ENCODE results near the gene PHKB.
"Not testable (repeated sequence)": the region's sequence is repeated elsewhere in the genome, so short reads cannot be mapped to it uniquely, and the experiment has no call there.

Gene PHKB

GRCh38 chr16:47460711-47461597, at the start of gene PHKB, which contains the start of gene ITFG1:
PHKB (plus strand) TSS chr16:47461331; CDS start chr16:47461351, 20 bp downstream.
ITFG1 (minus strand) TSS chr16:47461063; CDS start chr16:47461045, 18 bp downstream.
- Histone ChIP-seq H3K36me3 (ENCODE audit: control insufficient read depth in 5 of 5, insufficient read depth in 5 of 5, low read length in 5 of 5) (peaks cover 0 to 11% (median 6%) of the 10 kb centered on the region in 5 donors), H3K27ac (ENCODE audit: low read depth, low read length) (peak within 1 kb of the TSS; percentile 95), H3K4me1 (ENCODE audit: control insufficient read depth in 5 of 5, insufficient read depth in 5 of 5, low read length in 5 of 5) (peaks cover 6 to 49% (median 39%) of the 10 kb centered on the region in 5 donors), H3K9ac (ENCODE audit: low read length in 5 of 5) (peak within 1 kb of the TSS; percentile 76 to 99 (median 97)), H3K9me3 (ENCODE audit: control insufficient read depth in 5 of 5, low read length in 5 of 5) (no peaks in the 10 kb centered on the region), H3K27me3 (ENCODE audit: control insufficient read depth in 5 of 5, insufficient read depth in 4 of 5, low read length in 5 of 5) (no peaks in the 10 kb centered on the region), H3K4me3 (ENCODE audit: low read depth in 1 of 5, low read length in 5 of 5) (peak within 1 kb of the TSS; percentile 92 to 99 (median 92))

- H3K9ac ChIP-seq (ENCODE audit: low read length in 5 of 5), result no peak overlapping the region
- H3K27me3 ChIP-seq (ENCODE audit: control insufficient read depth in 5 of 5, insufficient read depth in 4 of 5, low read length in 5 of 5), result no peaks in the 10 kb centered on the region
- no peaks in the 10 kb centered on the region for H3K4me1 ChIP-seq (ENCODE audit: control insufficient read depth in 5 of 5, insufficient read depth in 5 of 5, low read length in 5 of 5)
- no peaks in the 10 kb centered on the region for H3K9me3 ChIP-seq (ENCODE audit: control insufficient read depth in 5 of 5, low read length in 5 of 5)
- peaks cover 2 to 11% (median 6%) of the 10 kb centered on the region in 5 donors for H3K36me3 ChIP-seq (ENCODE audit: control insufficient read depth in 5 of 5, insufficient read depth in 5 of 5, low read length in 5 of 5)
- no peak overlapping the region for H3K27ac ChIP-seq (ENCODE audit: low read depth, low read length)
- no peak overlapping the region for H3K4me3 ChIP-seq (ENCODE audit: low read depth in 1 of 5, low read length in 5 of 5)
Measured at GRCh38 chr16:47413041-47413440, 48.1 kb upstream of the PHKB start.

- H3K27me3 ChIP-seq (ENCODE audit: control insufficient read depth in 5 of 5, insufficient read depth in 4 of 5, low read length in 5 of 5), result no peaks in the 10 kb centered on the region
- H3K9me3 ChIP-seq (ENCODE audit: control insufficient read depth in 5 of 5, low read length in 5 of 5), result no peaks in the 10 kb centered on the region
- H3K4me1 ChIP-seq (ENCODE audit: control insufficient read depth in 5 of 5, insufficient read depth in 5 of 5, low read length in 5 of 5), result no peaks in the 10 kb centered on the region
- no peak overlapping the region for H3K9ac ChIP-seq (ENCODE audit: low read length in 5 of 5)
- no peak overlapping the region for H3K4me3 ChIP-seq (ENCODE audit: low read depth in 1 of 5, low read length in 5 of 5)
- H3K27ac ChIP-seq (ENCODE audit: low read depth, low read length), result no peak overlapping the region
- H3K36me3 ChIP-seq (ENCODE audit: control insufficient read depth in 5 of 5, insufficient read depth in 5 of 5, low read length in 5 of 5), result peaks cover 0 to 16% (median 4%) of the 10 kb centered on the region in 5 donors
Measured at GRCh38 chr16:47416869-47417268, 44.3 kb upstream of the PHKB start.

- Histone ChIP-seq H3K9me3 (ENCODE audit: control insufficient read depth in 5 of 5, low read length in 5 of 5) (no peaks in the 10 kb centered on the region), H3K27ac (ENCODE audit: low read depth, low read length) (no peak overlapping the region), H3K27me3 (ENCODE audit: control insufficient read depth in 5 of 5, insufficient read depth in 4 of 5, low read length in 5 of 5) (no peaks in the 10 kb centered on the region), H3K4me3 (ENCODE audit: low read depth in 1 of 5, low read length in 5 of 5) (no peak overlapping the region), H3K36me3 (ENCODE audit: control insufficient read depth in 5 of 5, insufficient read depth in 5 of 5, low read length in 5 of 5) (peaks cover 16 to 32% (median 25%) of the 10 kb centered on the region in 5 donors), H3K4me1 (ENCODE audit: control insufficient read depth in 5 of 5, insufficient read depth in 5 of 5, low read length in 5 of 5) (peaks cover 0 to 4% (median 0%) of the 10 kb centered on the region in 5 donors), H3K9ac (ENCODE audit: low read length in 5 of 5) (no peak overlapping the region)
Measured at GRCh38 chr16:47424846-47425245, 36.3 kb upstream of the PHKB start.

GRCh38 chr16:47426806-47427205, 34.3 kb upstream of the PHKB start:
- Histone ChIP-seq H3K4me3 (ENCODE audit: low read depth in 1 of 5, low read length in 5 of 5) (no peak overlapping the region), H3K9me3 (ENCODE audit: control insufficient read depth in 5 of 5, low read length in 5 of 5) (no peaks in the 10 kb centered on the region), H3K36me3 (ENCODE audit: control insufficient read depth in 5 of 5, insufficient read depth in 5 of 5, low read length in 5 of 5) (peaks cover 14 to 32% (median 20%) of the 10 kb centered on the region in 5 donors), H3K27ac (ENCODE audit: low read depth, low read length) (no peak overlapping the region), H3K4me1 (ENCODE audit: control insufficient read depth in 5 of 5, insufficient read depth in 5 of 5, low read length in 5 of 5) (peaks cover 0 to 4% (median 0%) of the 10 kb centered on the region in 5 donors), H3K27me3 (ENCODE audit: control insufficient read depth in 5 of 5, insufficient read depth in 4 of 5, low read length in 5 of 5) (no peaks in the 10 kb centered on the region), H3K9ac (ENCODE audit: low read length in 5 of 5) (no peak overlapping the region)

- Histone ChIP-seq H3K4me3 (ENCODE audit: low read depth in 1 of 5, low read length in 5 of 5) (no peak overlapping the region), H3K9me3 (ENCODE audit: control insufficient read depth in 5 of 5, low read length in 5 of 5) (no peaks in the 10 kb centered on the region), H3K9ac (ENCODE audit: low read length in 5 of 5) (no peak overlapping the region)
Measured at GRCh38 chr16:47431960-47432359, 29.2 kb upstream of the PHKB start.

GRCh38 chr16:47434274-47434673, 26.9 kb upstream of the PHKB start:
- not testable (repeated sequence) for H3K9me3 ChIP-seq (ENCODE audit: control insufficient read depth in 5 of 5, low read length in 5 of 5); H3K27me3 ChIP-seq (ENCODE audit: control insufficient read depth in 5 of 5, insufficient read depth in 4 of 5, low read length in 5 of 5); H3K9ac ChIP-seq (ENCODE audit: low read length in 5 of 5); H3K27ac ChIP-seq (ENCODE audit: low read depth, low read length); H3K36me3 ChIP-seq (ENCODE audit: control insufficient read depth in 5 of 5, insufficient read depth in 5 of 5, low read length in 5 of 5); H3K4me3 ChIP-seq (ENCODE audit: low read depth in 1 of 5, low read length in 5 of 5); H3K4me1 ChIP-seq (ENCODE audit: control insufficient read depth in 5 of 5, insufficient read depth in 5 of 5, low read length in 5 of 5)

More at GRCh38 chr16:47431960-47432359, 29.2 kb upstream of the PHKB start:
- peaks cover 6 to 18% (median 11%) of the 10 kb centered on the region in 5 donors for H3K36me3 ChIP-seq (ENCODE audit: control insufficient read depth in 5 of 5, insufficient read depth in 5 of 5, low read length in 5 of 5)
- H3K27ac ChIP-seq (ENCODE audit: low read depth, low read length), result no peak overlapping the region
- H3K27me3 ChIP-seq (ENCODE audit: control insufficient read depth in 5 of 5, insufficient read depth in 4 of 5, low read length in 5 of 5), result no peaks in the 10 kb centered on the region
- no peaks in the 10 kb centered on the region for H3K4me1 ChIP-seq (ENCODE audit: control insufficient read depth in 5 of 5, insufficient read depth in 5 of 5, low read length in 5 of 5)

GRCh38 chr16:47440066-47440465, 21.1 kb upstream of the PHKB start:
- H3K27me3 ChIP-seq (ENCODE audit: control insufficient read depth in 5 of 5, insufficient read depth in 4 of 5, low read length in 5 of 5); H3K4me1 ChIP-seq (ENCODE audit: control insufficient read depth in 5 of 5, insufficient read depth in 5 of 5, low read length in 5 of 5); H3K4me3 ChIP-seq (ENCODE audit: low read depth in 1 of 5, low read length in 5 of 5); H3K27ac ChIP-seq (ENCODE audit: low read depth, low read length); H3K9me3 ChIP-seq (ENCODE audit: control insufficient read depth in 5 of 5, low read length in 5 of 5); H3K9ac ChIP-seq (ENCODE audit: low read length in 5 of 5); H3K36me3 ChIP-seq (ENCODE audit: control insufficient read depth in 5 of 5, insufficient read depth in 5 of 5, low read length in 5 of 5): not testable (repeated sequence)

- H3K9ac ChIP-seq (ENCODE audit: low read length in 5 of 5); H3K9me3 ChIP-seq (ENCODE audit: control insufficient read depth in 5 of 5, low read length in 5 of 5); H3K36me3 ChIP-seq (ENCODE audit: control insufficient read depth in 5 of 5, insufficient read depth in 5 of 5, low read length in 5 of 5); H3K27ac ChIP-seq (ENCODE audit: low read depth, low read length); H3K4me1 ChIP-seq (ENCODE audit: control insufficient read depth in 5 of 5, insufficient read depth in 5 of 5, low read length in 5 of 5); H3K27me3 ChIP-seq (ENCODE audit: control insufficient read depth in 5 of 5, insufficient read depth in 4 of 5, low read length in 5 of 5); H3K4me3 ChIP-seq (ENCODE audit: low read depth in 1 of 5, low read length in 5 of 5): not testable (repeated sequence)
Measured at GRCh38 chr16:47442884-47443283, 18.2 kb upstream of the PHKB start.

GRCh38 chr16:47446431-47446830, 14.7 kb upstream of the PHKB start:
- peaks cover 3 to 29% (median 22%) of the 10 kb centered on the region in 5 donors for H3K36me3 ChIP-seq (ENCODE audit: control insufficient read depth in 5 of 5, insufficient read depth in 5 of 5, low read length in 5 of 5)
- no peak overlapping the region for H3K9ac ChIP-seq (ENCODE audit: low read length in 5 of 5)
- H3K9me3 ChIP-seq (ENCODE audit: control insufficient read depth in 5 of 5, low read length in 5 of 5), result no peaks in the 10 kb centered on the region
- H3K27me3 ChIP-seq (ENCODE audit: control insufficient read depth in 5 of 5, insufficient read depth in 4 of 5, low read length in 5 of 5), result no peaks in the 10 kb centered on the region
- H3K27ac ChIP-seq (ENCODE audit: low read depth, low read length), result no peak overlapping the region
- peaks cover 0 to 6% (median 3%) of the 10 kb centered on the region in 5 donors for H3K4me1 ChIP-seq (ENCODE audit: control insufficient read depth in 5 of 5, insufficient read depth in 5 of 5, low read length in 5 of 5)
- no peak overlapping the region for H3K4me3 ChIP-seq (ENCODE audit: low read depth in 1 of 5, low read length in 5 of 5)
